Lower lobe of right lung (tissue), 2 donors: ENCODE data around the gene SYCP3. TPM values are rescaled to one million over a fixed set of nuclear protein-coding genes. Genes with fewer than 3 reads are reported as not detected.
A peak's percentile ranks its signal among the peaks of the same experiment; 100 is the strongest.

Experiments used
- ATAC-seq, 2 donors: fragments of 200-7000 bp; cut with Tn5 transposase; one replicate each; pipeline ENCODE4 v1.9.1; 2020 to 2022; ENCODE audit warnings: mild to moderate bottlenecking in 2 of 2, moderate library complexity in 2 of 2
- DNase-seq: peaks from one replicate; pipeline ENCODE4 v3.0.0-alpha.2; 2020
- H3K27ac ChIP-seq: fragments of 200-600 bp; one replicate; pipeline ENCODE4 v1.8.0; 2022
- H3K27me3 ChIP-seq: fragments of 200-600 bp; one replicate; pipeline ENCODE4 v1.8.0; 2022; ENCODE audit warnings: low read depth
- H3K36me3 ChIP-seq: fragments of 200-600 bp; one replicate; pipeline ENCODE4 v1.8.0; 2022; ENCODE audit warnings: mild to moderate bottlenecking
- H3K4me1 ChIP-seq: fragments of 200-600 bp; one replicate; pipeline ENCODE4 v1.8.0; 2022
- H3K4me3 ChIP-seq: fragments of 200-600 bp; one replicate; pipeline ENCODE4 v1.8.0; 2022; ENCODE audit warnings: mild to moderate bottlenecking
- H3K9me3 ChIP-seq: fragments of 200-600 bp; one replicate; pipeline ENCODE4 v1.8.0; 2022
- CTCF ChIP-seq: fragments of 200-600 bp; IDR thresholded peaks from one replicate; pipeline ENCODE4 v1.8.0; 2022; ENCODE audit warnings: antibody characterized with exemption, mild to moderate bottlenecking
- intact Hi-C: fragments of 100-400 bp; cut with DNase I; formaldehyde crosslinking; loops from one replicate; pipeline ENCODE4 v1.11.0; 2022
- total RNA-seq: library from RNA; stranded (reverse); fragmentation: NEBNext Ultra II Directional; extraction: Animal tissue kit (Norgen Biotek cat#: 25700); gene quantifications from one replicate; pipeline ENCODE4 v1.2.1, GENCODE V29; 2021
- donor health status: DM: no; HTN: yes; CAD: no; lungs with severe emphysema.

SYCP3 gene
- total RNA-seq, 1 donor from 2014 or later = 0.71 TPM

- no peak overlapping the region for H3K4me3 ChIP-seq
- peak; percentile 54 to 63 for ATAC-seq
- peaks cover 94% of the 10 kb centered on the region for H3K36me3 ChIP-seq
- H3K4me1 ChIP-seq = no peaks in the 10 kb centered on the region
- no peaks in the 10 kb centered on the region for H3K9me3 ChIP-seq
- intact Hi-C loops = no loop called here
- no peaks in the 10 kb centered on the region for H3K27me3 ChIP-seq
- no peak overlapping the region for H3K27ac ChIP-seq
- no peak for TF ChIP-seq CTCF
- DNase-seq = no peak
These were observed 8.4 kb upstream of the SYCP3 start for GRCh38 chr12:101747697-101748096.

- TF ChIP-seq CTCF = no peak
- intact Hi-C loops = no loop called here
- peaks cover 96% of the 10 kb centered on the region for H3K36me3 ChIP-seq
- no peaks in the 10 kb centered on the region for H3K27me3 ChIP-seq
- no peaks in the 10 kb centered on the region for H3K9me3 ChIP-seq
- no peaks in the 10 kb centered on the region for H3K4me1 ChIP-seq
- DNase-seq (no peak), ATAC-seq (no peak)
- H3K27ac ChIP-seq = no peak overlapping the region
- no peak overlapping the region for H3K4me3 ChIP-seq
These were observed 7.4 kb upstream of the SYCP3 start for GRCh38 chr12:101746661-101747060.

- ATAC-seq = no peak
- H3K4me3 ChIP-seq = no peak overlapping the region
- no peak for TF ChIP-seq CTCF
- no peaks in the 10 kb centered on the region for H3K9me3 ChIP-seq
- DNase-seq = no peak
- H3K36me3 ChIP-seq = peaks cover 94% of the 10 kb centered on the region
- no peaks in the 10 kb centered on the region for H3K27me3 ChIP-seq
- intact Hi-C loops = no loop called here
- H3K27ac ChIP-seq = no peak overlapping the region
- H3K4me1 ChIP-seq = no peaks in the 10 kb centered on the region
These were observed 6.9 kb upstream of the SYCP3 start for GRCh38 chr12:101746196-101746595.

- intact Hi-C loops = no loop called here
- TF ChIP-seq CTCF = no peak
- H3K4me3 ChIP-seq = no peak overlapping the region
- H3K36me3 ChIP-seq = peaks cover 87% of the 10 kb centered on the region
- H3K4me1 ChIP-seq = no peaks in the 10 kb centered on the region
- ATAC-seq (no peak), DNase-seq (no peak)
- no peak overlapping the region for H3K27ac ChIP-seq
- H3K9me3 ChIP-seq = no peaks in the 10 kb centered on the region
- no peaks in the 10 kb centered on the region for H3K27me3 ChIP-seq
These were observed 6.2 kb upstream of the SYCP3 start for GRCh38 chr12:101745481-101745880.

GRCh38 chr12:101743724-101744472, 4.6 kb upstream of the SYCP3 start:
- no peaks in the 10 kb centered on the region for H3K9me3 ChIP-seq
- H3K36me3 ChIP-seq = peaks cover 79% of the 10 kb centered on the region
- DNase-seq = no peak
- H3K27me3 ChIP-seq = no peaks in the 10 kb centered on the region
- no peak overlapping the region for H3K4me3 ChIP-seq
- no peaks in the 10 kb centered on the region for H3K4me1 ChIP-seq
- intact Hi-C loops = no loop called here
- TF ChIP-seq CTCF = no peak
- ATAC-seq = peak; percentile 34 to 36
- H3K27ac ChIP-seq = peak overlapping the region; percentile 2
